HL-60 (cell line): ENCODE results near the gene PUS7.

Source experiments
- DNase-seq, 2 experiments: peaks; one replicate each; pipeline ENCODE4 v3.0.0-alpha.2; 2010 to 2020; ENCODE audit warnings: low read depth in 1 of 2, low spot score in 1 of 2
- H3K27ac ChIP-seq: fragments of 250-450 bp; sonication (Bioruptor Pico); replicated peaks from 2 replicates; pipeline ENCODE4 v1.5.1; 2020; ENCODE audit warnings: mild to moderate bottlenecking, moderate library complexity
- H3K27me3 ChIP-seq: fragments of 250-450 bp; sonication (Bioruptor Pico); 2 replicates; pipeline ENCODE4 v1.5.1; 2021; ENCODE audit warnings: mild to moderate bottlenecking, moderate library complexity; ENCODE audit not compliant: insufficient read depth, poor library complexity, severe bottlenecking
- H3K4me3 ChIP-seq: replicated peaks from 2 replicates; pipeline ENCODE4 v1.5.1; 2011; ENCODE audit warnings: mild to moderate bottlenecking, control low read depth, low read length; ENCODE audit not compliant: insufficient read depth
- CTCF ChIP-seq: IDR thresholded peaks from one replicate; pipeline ENCODE4 v1.5.1; 2011; ENCODE audit warnings: low read length, control low read depth, inconsistent platforms; ENCODE audit not compliant: insufficient read depth
- GABPA ChIP-seq: IDR thresholded peaks from 2 replicates; pipeline ENCODE4 v1.6.1; 2012; ENCODE audit warnings: low read depth
- POLR2AphosphoS5 ChIP-seq: IDR thresholded peaks from 2 replicates; pipeline ENCODE4 v1.6.1; 2012; ENCODE audit warnings: low read depth
- SPI1 ChIP-seq: IDR thresholded peaks from 2 replicates; pipeline ENCODE4 v1.6.1; 2012; ENCODE audit warnings: low read depth, mild to moderate bottlenecking, borderline replicate concordance
- TF ChIP-seq, protein P1 (sequence below): IDR thresholded peaks from 2 replicates; pipeline ENCODE4 v1.6.1; 2012; ENCODE audit warnings: low read depth; ENCODE audit not compliant: insufficient replicate concordance

The PUS7 gene

DNA sequence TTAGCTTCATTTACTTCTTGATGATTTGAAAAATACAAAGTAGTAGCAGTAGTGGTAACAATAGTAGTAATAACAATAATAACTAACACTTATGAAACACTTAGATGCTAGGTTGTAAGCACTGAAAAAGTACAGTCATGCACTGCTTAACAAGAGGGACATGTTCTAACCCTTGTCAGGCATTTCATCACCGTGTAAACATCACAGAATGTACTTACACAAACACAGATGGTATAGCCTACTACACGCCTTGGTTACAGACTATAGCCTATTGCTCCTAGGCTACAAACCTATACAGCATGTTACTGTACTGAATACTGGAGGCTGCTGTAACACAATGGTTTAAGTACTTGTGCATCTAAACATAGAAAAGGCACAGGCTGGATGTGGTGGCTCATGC is 60.6 kb downstream of the PUS7 start:
- no peak overlapping the region for H3K4me3 ChIP-seq
- no peaks in the 10 kb centered on the region for H3K27me3 ChIP-seq
- TF ChIP-seq SPI1 (no peak), POLR2AphosphoS5 (no peak), GABPA (no peak), CTCF (no peak)
- TF ChIP-seq, protein P1, sequence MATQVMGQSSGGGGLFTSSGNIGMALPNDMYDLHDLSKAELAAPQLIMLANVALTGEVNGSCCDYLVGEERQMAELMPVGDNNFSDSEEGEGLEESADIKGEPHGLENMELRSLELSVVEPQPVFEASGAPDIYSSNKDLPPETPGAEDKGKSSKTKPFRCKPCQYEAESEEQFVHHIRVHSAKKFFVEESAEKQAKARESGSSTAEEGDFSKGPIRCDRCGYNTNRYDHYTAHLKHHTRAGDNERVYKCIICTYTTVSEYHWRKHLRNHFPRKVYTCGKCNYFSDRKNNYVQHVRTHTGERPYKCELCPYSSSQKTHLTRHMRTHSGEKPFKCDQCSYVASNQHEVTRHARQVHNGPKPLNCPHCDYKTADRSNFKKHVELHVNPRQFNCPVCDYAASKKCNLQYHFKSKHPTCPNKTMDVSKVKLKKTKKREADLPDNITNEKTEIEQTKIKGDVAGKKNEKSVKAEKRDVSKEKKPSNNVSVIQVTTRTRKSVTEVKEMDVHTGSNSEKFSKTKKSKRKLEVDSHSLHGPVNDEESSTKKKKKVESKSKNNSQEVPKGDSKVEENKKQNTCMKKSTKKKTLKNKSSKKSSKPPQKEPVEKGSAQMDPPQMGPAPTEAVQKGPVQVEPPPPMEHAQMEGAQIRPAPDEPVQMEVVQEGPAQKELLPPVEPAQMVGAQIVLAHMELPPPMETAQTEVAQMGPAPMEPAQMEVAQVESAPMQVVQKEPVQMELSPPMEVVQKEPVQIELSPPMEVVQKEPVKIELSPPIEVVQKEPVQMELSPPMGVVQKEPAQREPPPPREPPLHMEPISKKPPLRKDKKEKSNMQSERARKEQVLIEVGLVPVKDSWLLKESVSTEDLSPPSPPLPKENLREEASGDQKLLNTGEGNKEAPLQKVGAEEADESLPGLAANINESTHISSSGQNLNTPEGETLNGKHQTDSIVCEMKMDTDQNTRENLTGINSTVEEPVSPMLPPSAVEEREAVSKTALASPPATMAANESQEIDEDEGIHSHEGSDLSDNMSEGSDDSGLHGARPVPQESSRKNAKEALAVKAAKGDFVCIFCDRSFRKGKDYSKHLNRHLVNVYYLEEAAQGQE = no peak
- H3K27ac ChIP-seq = no peak overlapping the region
- no peak for DNase-seq

DNA sequence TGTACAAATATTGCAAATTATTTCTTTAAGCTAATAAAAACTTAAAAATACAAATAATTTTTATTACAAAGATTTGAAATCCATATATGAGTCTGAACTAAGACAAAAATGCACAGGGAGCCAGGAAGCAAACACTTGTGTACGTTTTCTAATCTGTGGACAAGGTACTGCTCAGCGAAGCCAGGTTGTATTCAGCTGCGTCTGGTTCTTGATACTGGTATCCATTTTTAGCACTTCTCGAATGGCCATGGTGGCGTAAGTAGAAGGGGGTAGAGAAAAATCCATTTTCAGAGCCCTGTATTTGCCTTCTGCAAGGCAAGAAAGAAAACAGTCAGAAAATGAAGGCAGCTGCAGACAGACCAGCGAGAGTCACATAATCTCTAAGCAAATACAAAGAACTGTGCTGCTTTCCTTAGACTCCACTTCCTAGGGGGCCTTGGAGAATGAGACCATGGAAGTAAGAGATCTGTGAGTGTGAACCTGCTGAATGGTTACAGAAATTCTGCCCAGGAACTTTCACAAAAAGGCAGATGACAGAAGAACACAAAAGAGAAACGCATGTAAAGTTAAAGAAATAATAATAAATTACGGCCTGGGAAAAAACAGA is 64.3 kb downstream of the PUS7 start:
- no peaks in the 10 kb centered on the region for H3K27me3 ChIP-seq
- no peak overlapping the region for H3K27ac ChIP-seq
- DNase-seq = no peak
- H3K4me3 ChIP-seq = no peak overlapping the region
- TF ChIP-seq GABPA = no peak
- TF ChIP-seq SPI1 = no peak
- no peak for TF ChIP-seq POLR2AphosphoS5
- TF ChIP-seq, protein P1 = no peak
- TF ChIP-seq CTCF = no peak

DNA sequence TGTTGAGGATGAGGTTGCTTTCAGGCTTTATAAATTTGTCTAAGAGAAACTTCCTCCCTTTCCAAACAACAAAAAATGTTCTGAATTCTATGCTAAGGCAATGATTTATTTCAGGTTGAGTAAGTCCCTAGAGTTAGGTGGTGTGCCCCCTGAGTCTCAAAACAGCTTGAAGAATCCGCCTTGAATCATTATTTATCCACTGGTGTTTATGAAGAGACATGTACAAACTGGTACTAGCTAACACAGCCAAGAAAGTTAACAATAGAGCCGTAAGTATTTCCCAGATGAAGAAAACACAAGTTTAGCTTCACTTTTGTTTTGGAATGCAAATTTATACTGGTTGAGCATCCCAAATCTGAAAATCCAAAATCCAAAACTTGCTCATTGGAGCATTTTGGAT is 67.2 kb downstream of the PUS7 start:
- no peak overlapping the region for H3K4me3 ChIP-seq
- no peaks in the 10 kb centered on the region for H3K27me3 ChIP-seq
- no peak overlapping the region for H3K27ac ChIP-seq
- TF ChIP-seq CTCF = no peak
- no peak for TF ChIP-seq POLR2AphosphoS5
- no peak for TF ChIP-seq GABPA
- TF ChIP-seq SPI1 = no peak
- TF ChIP-seq, protein P1 = no peak
- no peak for DNase-seq
